H9 (cell line): ENCODE measurements around the gene COL8A1. TPM values are rescaled to one million over a fixed set of nuclear protein-coding genes. Genes with fewer than 3 reads are reported as not detected.

Experiments
- DNase-seq: peaks from one replicate; pipeline ENCODE4 v3.0.0-alpha.2; 2017
- H2AFZ ChIP-seq: one replicate; pipeline ENCODE4 v1.6.1; 2013; ENCODE audit warnings: mild to moderate bottlenecking, low read length, control low read depth, moderate library complexity
- H2AK5ac ChIP-seq: 2 replicates; pipeline ENCODE4 v1.6.1; 2013; ENCODE audit warnings: low read length, control low read depth, mixed read lengths; ENCODE audit not compliant: insufficient read length
- H2BK120ac ChIP-seq: one replicate; pipeline ENCODE4 v1.6.1; 2013; ENCODE audit warnings: low read depth, mild to moderate bottlenecking, low read length, control low read depth, inconsistent platforms; ENCODE audit not compliant: poor library complexity, severe bottlenecking
- H2BK12ac ChIP-seq: 2 replicates; pipeline ENCODE4 v1.6.1; 2013; ENCODE audit warnings: low read length, control low read depth, mixed read lengths, low read depth; ENCODE audit not compliant: insufficient read length
- H2BK15ac ChIP-seq: 2 replicates; pipeline ENCODE4 v1.6.1; 2013; ENCODE audit warnings: low read depth, low read length, control low read depth
- H2BK20ac ChIP-seq: one replicate; pipeline ENCODE4 v1.6.1; 2013; ENCODE audit warnings: low read depth, mild to moderate bottlenecking, low read length, control low read depth, inconsistent platforms; ENCODE audit not compliant: poor library complexity, severe bottlenecking
- H2BK5ac ChIP-seq: 2 replicates; pipeline ENCODE4 v1.6.1; 2013; ENCODE audit warnings: low read length, control low read depth, mixed read lengths; ENCODE audit not compliant: insufficient read length
- H3K14ac ChIP-seq: 2 replicates; pipeline ENCODE4 v1.6.1; 2013; ENCODE audit warnings: low read length, control low read depth; ENCODE audit not compliant: insufficient read depth
- H3K18ac ChIP-seq: 2 replicates; pipeline ENCODE4 v1.6.1; 2013; ENCODE audit warnings: low read depth, mild to moderate bottlenecking, mixed read lengths, low read length, control low read depth; ENCODE audit not compliant: insufficient read length
- H3K23ac ChIP-seq: 2 replicates; pipeline ENCODE4 v1.6.1; 2013; ENCODE audit warnings: low read length, control low read depth, mixed read lengths, low read depth; ENCODE audit not compliant: insufficient read length
- H3K23me2 ChIP-seq: 2 replicates; pipeline ENCODE4 v1.6.1; 2013; ENCODE audit warnings: low read depth, mild to moderate bottlenecking, mixed read lengths, low read length, control low read depth; ENCODE audit not compliant: insufficient read length, poor library complexity, severe bottlenecking
- H3K27ac ChIP-seq: 2 replicates; pipeline ENCODE4 v1.5.1; 2013; ENCODE audit warnings: low read length, control low read depth, mixed read lengths, low read depth; ENCODE audit not compliant: insufficient read length
- H3K27me3 ChIP-seq: 2 replicates; pipeline ENCODE4 v1.6.1; 2013; ENCODE audit warnings: low read length, control low read depth, inconsistent platforms; ENCODE audit not compliant: insufficient read depth
- H3K4ac ChIP-seq: 2 replicates; pipeline ENCODE4 v1.6.1; 2013; ENCODE audit warnings: low read depth, mild to moderate bottlenecking, control low read depth, inconsistent platforms, low read length, moderate library complexity
- H3K4me1 ChIP-seq: 2 replicates; pipeline ENCODE4 v1.6.1; 2013; ENCODE audit warnings: low read length, control low read depth, inconsistent platforms; ENCODE audit not compliant: insufficient read depth
- H3K4me2 ChIP-seq: 2 replicates; pipeline ENCODE4 v1.6.1; 2013; ENCODE audit warnings: low read length, control low read depth, mixed read lengths; ENCODE audit not compliant: insufficient read length, insufficient read depth
- H3K56ac ChIP-seq: 2 replicates; pipeline ENCODE4 v1.6.1; 2013; ENCODE audit warnings: low read depth, mild to moderate bottlenecking, mixed read lengths, low read length, control low read depth; ENCODE audit not compliant: insufficient read length
- H3K79me1 ChIP-seq: 2 replicates; pipeline ENCODE4 v1.6.1; 2013; ENCODE audit warnings: low read depth, mild to moderate bottlenecking, moderate library complexity, low read length, control low read depth, inconsistent platforms; ENCODE audit not compliant: insufficient read depth, poor library complexity, severe bottlenecking
- H3K79me2 ChIP-seq: 2 replicates; pipeline ENCODE4 v1.6.1; 2013; ENCODE audit warnings: low read length, control low read depth, inconsistent platforms; ENCODE audit not compliant: insufficient read depth
- H3K9ac ChIP-seq: 2 replicates; pipeline ENCODE4 v1.6.1; 2013; ENCODE audit warnings: low read length, control low read depth, mixed read lengths; ENCODE audit not compliant: insufficient read length; ENCODE audit errors: extremely low read depth
- H3K9me3 ChIP-seq: one replicate; pipeline ENCODE4 v1.6.1; 2013; ENCODE audit warnings: low read depth, low read length, inconsistent platforms; ENCODE audit not compliant: control insufficient read depth
- H3T11ph ChIP-seq: one replicate; pipeline ENCODE4 v1.6.1; 2013; ENCODE audit warnings: mild to moderate bottlenecking, low read length, control low read depth, inconsistent platforms
- H4K20me1 ChIP-seq: one replicate; pipeline ENCODE4 v1.6.1; 2013; ENCODE audit not compliant: control insufficient read depth, insufficient read length, insufficient read depth
- H4K5ac ChIP-seq: 2 replicates; pipeline ENCODE4 v1.6.1; 2013; ENCODE audit warnings: low read depth, mild to moderate bottlenecking, mixed read lengths, low read length, control low read depth; ENCODE audit not compliant: insufficient read length
- H4K8ac ChIP-seq: replicated peaks from 2 replicates; pipeline ENCODE4 v1.6.1; 2013; ENCODE audit warnings: low read length, control low read depth, mixed read lengths, low read depth; ENCODE audit not compliant: insufficient read length
- H4K91ac ChIP-seq: 2 replicates; pipeline ENCODE4 v1.6.1; 2013; ENCODE audit warnings: low read depth, mild to moderate bottlenecking, moderate library complexity, mixed read lengths, low read length, control low read depth; ENCODE audit not compliant: insufficient read length
- H3K27ac Mint-ChIP-seq, 3 experiments: 2 replicates in 2 of 3; 3 replicates in 1 of 3; pipeline ENCODE4 v1.8.0; 2020 to 2021; ENCODE audit warnings: mixed read lengths in 3 of 3, mild to moderate bottlenecking in 1 of 3, moderate library complexity in 1 of 3
- H3K27me3 Mint-ChIP-seq: 2 replicates; pipeline ENCODE4 v1.8.0; 2021; ENCODE audit warnings: low read depth, mild to moderate bottlenecking, moderate library complexity, mixed read lengths
- H3K36me3 Mint-ChIP-seq, 3 experiments: 2 replicates in 2 of 3; 3 replicates in 1 of 3; pipeline ENCODE4 v1.8.0; 2020 to 2021; ENCODE audit warnings: low read depth in 3 of 3, mixed read lengths in 3 of 3; ENCODE audit not compliant: insufficient read depth in 1 of 3
- H3K4me1 Mint-ChIP-seq, 2 experiments: 2 replicates each; pipeline ENCODE4 v1.8.0; 2020; ENCODE audit warnings: mixed read lengths in 2 of 2
- H3K4me3 Mint-ChIP-seq, 2 experiments: 2 replicates in 1 of 2; 3 replicates in 1 of 2; pipeline ENCODE4 v1.8.0; 2020 to 2021; ENCODE audit warnings: mild to moderate bottlenecking in 2 of 2, mixed read lengths in 2 of 2, moderate library complexity in 1 of 2
- H3K9me3 Mint-ChIP-seq, 2 experiments: 2 replicates in 1 of 2; 3 replicates in 1 of 2; pipeline ENCODE4 v1.8.0; 2020; ENCODE audit warnings: mild to moderate bottlenecking in 2 of 2, mixed read lengths in 2 of 2, moderate library complexity in 1 of 2
- WGBS: extraction: QIAGEN DNeasy Blood & Tissue Kit; methylation state at CpG from one replicate; pipeline ENCODE4 v1.1.7; 2013; ENCODE audit warnings: missing lambda C conversion rate, low lambda C conversion rate, mixed read lengths; ENCODE audit not compliant: insufficient read length; ENCODE audit errors: extremely low coverage; 5-methylcytosine and 5-hydroxymethylcytosine counted together
- total RNA-seq: library from RNA; stranded (reverse); gene quantifications from 2 replicates; pipeline ENCODE4 v1.2.1, GENCODE V29; 2021
- TF ChIP-seq, protein P1 (sequence below): fragments of 200-600 bp; sonication (generic); conservative IDR thresholded peaks from 3 replicates; pipeline ENCODE4 v1.8.0; 2021; ENCODE audit warnings: antibody characterized with exemption, mild to moderate bottlenecking

Gene COL8A1
- total RNA-seq, 1 experiment from 2014 or later: 0.17 TPM

DNA sequence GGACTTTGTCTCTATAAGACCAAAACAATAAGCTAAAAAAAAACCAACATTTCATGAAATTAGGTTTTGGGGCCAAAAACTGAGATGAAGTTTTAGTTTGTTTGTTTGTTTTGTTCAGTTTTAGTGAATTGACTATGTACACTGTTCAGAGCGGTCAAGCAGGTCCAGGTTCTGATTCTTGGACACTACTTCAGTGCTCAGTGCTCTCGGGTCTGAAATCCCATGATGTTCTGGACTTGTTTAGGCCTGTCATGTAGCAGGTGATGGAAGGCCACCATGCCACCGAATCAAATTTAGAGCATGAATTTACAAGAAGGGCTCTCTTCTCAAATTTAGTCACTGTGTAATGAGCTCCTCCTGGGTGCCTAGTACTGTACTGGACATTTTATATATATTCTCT is 45.5 kb downstream of the COL8A1 start:
- no peak overlapping the region for H3K4ac ChIP-seq
- H2AK5ac ChIP-seq: no peak overlapping the region
- H3K9ac ChIP-seq: no peak overlapping the region
- no peak overlapping the region for H3K27ac Mint-ChIP-seq
- no peaks in the 10 kb centered on the region for H3K79me1 ChIP-seq
- H2BK5ac ChIP-seq: no peak overlapping the region
- no peak overlapping the region for H3K56ac ChIP-seq
- no peak overlapping the region for H2BK20ac ChIP-seq
- TF ChIP-seq, protein P1, sequence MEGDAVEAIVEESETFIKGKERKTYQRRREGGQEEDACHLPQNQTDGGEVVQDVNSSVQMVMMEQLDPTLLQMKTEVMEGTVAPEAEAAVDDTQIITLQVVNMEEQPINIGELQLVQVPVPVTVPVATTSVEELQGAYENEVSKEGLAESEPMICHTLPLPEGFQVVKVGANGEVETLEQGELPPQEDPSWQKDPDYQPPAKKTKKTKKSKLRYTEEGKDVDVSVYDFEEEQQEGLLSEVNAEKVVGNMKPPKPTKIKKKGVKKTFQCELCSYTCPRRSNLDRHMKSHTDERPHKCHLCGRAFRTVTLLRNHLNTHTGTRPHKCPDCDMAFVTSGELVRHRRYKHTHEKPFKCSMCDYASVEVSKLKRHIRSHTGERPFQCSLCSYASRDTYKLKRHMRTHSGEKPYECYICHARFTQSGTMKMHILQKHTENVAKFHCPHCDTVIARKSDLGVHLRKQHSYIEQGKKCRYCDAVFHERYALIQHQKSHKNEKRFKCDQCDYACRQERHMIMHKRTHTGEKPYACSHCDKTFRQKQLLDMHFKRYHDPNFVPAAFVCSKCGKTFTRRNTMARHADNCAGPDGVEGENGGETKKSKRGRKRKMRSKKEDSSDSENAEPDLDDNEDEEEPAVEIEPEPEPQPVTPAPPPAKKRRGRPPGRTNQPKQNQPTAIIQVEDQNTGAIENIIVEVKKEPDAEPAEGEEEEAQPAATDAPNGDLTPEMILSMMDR: no peak
- no peak overlapping the region for H3K27ac ChIP-seq
- no peaks in the 10 kb centered on the region for H3K9me3 ChIP-seq
- no peaks in the 10 kb centered on the region for H3K27me3 ChIP-seq
- H3K79me2 ChIP-seq: no peaks in the 10 kb centered on the region
- no peaks in the 10 kb centered on the region for H3K4me1 ChIP-seq
- WGBS: no CpG with 5 or more reads among the region's 3 CpGs
- H2BK120ac ChIP-seq: no peak overlapping the region
- no peaks in the 10 kb centered on the region for H3K36me3 Mint-ChIP-seq
- no peak overlapping the region for H3K4me3 Mint-ChIP-seq
- H2AFZ ChIP-seq: no peak overlapping the region
- H3K9me3 Mint-ChIP-seq: no peaks in the 10 kb centered on the region
- H3K4me2 ChIP-seq: no peak overlapping the region
- no peaks in the 10 kb centered on the region for H3K27me3 Mint-ChIP-seq
- no peaks in the 10 kb centered on the region for H3K23me2 ChIP-seq
- no peak overlapping the region for H4K5ac ChIP-seq
- H2BK15ac ChIP-seq: no peak overlapping the region
- no peak overlapping the region for H3T11ph ChIP-seq
- no peak overlapping the region for H3K18ac ChIP-seq
- H4K20me1 ChIP-seq: no peaks in the 10 kb centered on the region
- DNase-seq: no peak
- no peak overlapping the region for H3K23ac ChIP-seq
- H3K14ac ChIP-seq: no peak overlapping the region
- H4K91ac ChIP-seq: no peak overlapping the region
- H3K4me1 Mint-ChIP-seq: no peaks in the 10 kb centered on the region
- H4K8ac ChIP-seq: no peak overlapping the region
- no peak overlapping the region for H2BK12ac ChIP-seq
